Activated CD4-positive, alpha-beta memory T cell treated with anti-CD3 and anti-CD28 coated beads for 36 hours (primary cell): ENCODE results near the gene NCAM1. TPM values are rescaled to one million over a fixed set of nuclear protein-coding genes. Genes with fewer than 3 reads are reported as not detected.

Experiments used
- CTCF ChIA-PET: fragments of 350-600 bp; sonication (Branson Sonifier 250); formaldehyde crosslinking; loops from one replicate; lab custom pipeline; 2021; ENCODE audit warnings: antibody characterized with exemption, inconsistent platforms; lab: Charles Lee
- POLR2A ChIA-PET: fragments of 350-600 bp; sonication (Branson Sonifier 250); formaldehyde crosslinking; loops from one replicate; lab custom pipeline; 2021; ENCODE audit warnings: antibody characterized with exemption; lab: Charles Lee
- DNase-seq: peaks from one replicate; pipeline ENCODE4 v3.0.0-alpha.2; 2020
- H3K27ac Mint-ChIP-seq: one replicate; pipeline ENCODE4 v1.8.0; 2021; ENCODE audit warnings: mixed read lengths
- H3K27me3 Mint-ChIP-seq: one replicate; pipeline ENCODE4 v1.8.0; 2021; ENCODE audit warnings: mixed read lengths
- H3K36me3 Mint-ChIP-seq: one replicate; pipeline ENCODE4 v1.8.0; 2021; ENCODE audit warnings: mixed read lengths
- H3K4me1 Mint-ChIP-seq: one replicate; pipeline ENCODE4 v1.8.0; 2021; ENCODE audit warnings: low read depth, mixed read lengths
- H3K4me3 Mint-ChIP-seq: one replicate; pipeline ENCODE4 v1.8.0; 2021; ENCODE audit warnings: mild to moderate bottlenecking, mixed read lengths
- H3K9me3 Mint-ChIP-seq: one replicate; pipeline ENCODE4 v1.8.0; 2021; ENCODE audit warnings: mixed read lengths
- intact Hi-C: fragments of 100-400 bp; cut with micrococcal nuclease; formaldehyde crosslinking; loops from one replicate; pipeline ENCODE4 v1.15.1; 2023
- total RNA-seq, 2 experiments: library from RNA; stranded (reverse); gene quantifications; one replicate each; pipeline ENCODE4 v1.2.3, GENCODE V29; 2021

NCAM1 gene
- total RNA-seq, 2 experiments from 2014 or later, result not detected

- H3K4me3 Mint-ChIP-seq, result no peak overlapping the region
- CTCF ChIA-PET, result interaction anchor here (0.6 to 0.8 kb wide), 2 partner anchors 180 to 522 kb away, joined by 3 read pairs; no protein-coding TSS in a partner anchor
- no peak overlapping the region for H3K27ac Mint-ChIP-seq
- no peak for DNase-seq
- no peaks in the 10 kb centered on the region for H3K4me1 Mint-ChIP-seq
- POLR2A ChIA-PET, result no interaction called here
- no peaks in the 10 kb centered on the region for H3K9me3 Mint-ChIP-seq
- H3K27me3 Mint-ChIP-seq, result peaks cover 4% of the 10 kb centered on the region
- intact Hi-C loops, result no loop called here
- no peaks in the 10 kb centered on the region for H3K36me3 Mint-ChIP-seq
These were observed 148.8 kb downstream of the NCAM1 start for GRCh38 chr11:113110046-113110445.

DNA sequence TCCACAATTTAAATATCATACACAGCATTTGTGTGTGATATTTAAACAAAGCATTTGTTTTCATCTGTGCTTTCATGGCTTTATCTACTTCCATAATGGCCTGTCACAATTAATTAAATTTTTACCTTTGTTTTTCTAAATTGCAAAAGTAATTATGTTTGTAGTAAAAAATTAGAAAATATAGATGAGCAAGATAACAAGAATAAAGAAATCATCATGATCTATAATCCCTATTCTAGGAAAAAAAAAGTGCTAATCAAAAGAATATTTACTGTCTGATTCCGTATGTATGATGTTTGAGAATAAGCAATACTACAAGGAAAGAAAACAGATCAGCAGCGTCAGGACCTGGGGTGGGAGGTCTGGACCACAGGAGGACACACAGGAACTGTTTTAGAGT lies 149.9 kb downstream of the NCAM1 start:
- Mint-ChIP-seq H3K27me3 (peaks cover 2% of the 10 kb centered on the region), H3K4me3 (no peak overlapping the region), H3K36me3 (no peaks in the 10 kb centered on the region), H3K27ac (no peak overlapping the region), H3K4me1 (no peaks in the 10 kb centered on the region), H3K9me3 (no peaks in the 10 kb centered on the region)
- ChIA-PET CTCF (interaction anchor here (1.5 kb wide), 1 partner anchor 13 kb away, joined by 3 read pairs; no protein-coding TSS in a partner anchor), POLR2A (no interaction called here)
- no peak for DNase-seq
- intact Hi-C loops, result no loop called here

DNA sequence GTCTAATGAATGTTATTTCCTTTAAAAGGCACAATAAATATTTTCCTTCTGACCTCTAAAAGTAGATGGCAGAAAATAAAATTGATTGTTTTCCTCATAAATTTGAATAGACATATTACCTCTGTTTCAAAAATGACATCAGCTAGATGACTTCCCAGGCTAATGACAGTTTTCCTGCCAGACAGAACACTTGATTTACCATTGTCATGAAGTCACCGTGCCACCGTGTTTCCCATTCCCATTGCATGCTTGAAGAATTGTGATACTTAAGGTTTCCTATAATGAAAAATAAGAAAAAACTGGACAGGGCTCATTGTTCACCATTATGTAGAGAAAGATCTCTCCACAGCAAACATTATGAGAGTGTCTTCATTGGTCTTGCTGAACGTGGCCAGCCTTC lies 151.1 kb downstream of the NCAM1 start:
- Mint-ChIP-seq H3K9me3 (no peaks in the 10 kb centered on the region), H3K27ac (no peak overlapping the region), H3K36me3 (no peaks in the 10 kb centered on the region), H3K4me3 (no peak overlapping the region), H3K27me3 (peaks cover 2% of the 10 kb centered on the region), H3K4me1 (no peaks in the 10 kb centered on the region)
- ChIA-PET CTCF (interaction anchor here (0.6 to 1.0 kb wide), 2 partner anchors 57 to 323 kb away, joined by 3 to 4 read pairs; no protein-coding TSS in a partner anchor), POLR2A (no interaction called here)
- intact Hi-C loops, result no loop called here
- no peak for DNase-seq

GRCh38 chr11:113113801-113114704 lies 152.8 kb downstream of the NCAM1 start:
- Mint-ChIP-seq H3K9me3 (no peaks in the 10 kb centered on the region), H3K27me3 (peaks cover 4% of the 10 kb centered on the region), H3K27ac (no peak overlapping the region), H3K4me1 (no peaks in the 10 kb centered on the region), H3K4me3 (no peak overlapping the region), H3K36me3 (no peaks in the 10 kb centered on the region)
- CTCF ChIA-PET, result interaction anchor here (0.6 to 1.7 kb wide), 2 partner anchors 526 to 835 kb away, joined by 4 to 6 read pairs; no protein-coding TSS in a partner anchor
- POLR2A ChIA-PET, result no interaction called here
- intact Hi-C loops, result no loop called here
- no peak for DNase-seq

- Mint-ChIP-seq H3K27me3 (peaks cover 5% of the 10 kb centered on the region), H3K36me3 (no peaks in the 10 kb centered on the region), H3K9me3 (no peaks in the 10 kb centered on the region), H3K27ac (no peak overlapping the region), H3K4me3 (no peak overlapping the region), H3K4me1 (no peaks in the 10 kb centered on the region)
- no peak for DNase-seq
- POLR2A ChIA-PET, result no interaction called here
- intact Hi-C loops, result no loop called here
- CTCF ChIA-PET, result interaction anchor here (0.6 to 1.7 kb wide), 3 partner anchors 175 to 835 kb away, joined by 3 to 6 read pairs (median 4); no protein-coding TSS in a partner anchor
These were observed 153.4 kb downstream of the NCAM1 start for GRCh38 chr11:113114705-113115027.

DNA sequence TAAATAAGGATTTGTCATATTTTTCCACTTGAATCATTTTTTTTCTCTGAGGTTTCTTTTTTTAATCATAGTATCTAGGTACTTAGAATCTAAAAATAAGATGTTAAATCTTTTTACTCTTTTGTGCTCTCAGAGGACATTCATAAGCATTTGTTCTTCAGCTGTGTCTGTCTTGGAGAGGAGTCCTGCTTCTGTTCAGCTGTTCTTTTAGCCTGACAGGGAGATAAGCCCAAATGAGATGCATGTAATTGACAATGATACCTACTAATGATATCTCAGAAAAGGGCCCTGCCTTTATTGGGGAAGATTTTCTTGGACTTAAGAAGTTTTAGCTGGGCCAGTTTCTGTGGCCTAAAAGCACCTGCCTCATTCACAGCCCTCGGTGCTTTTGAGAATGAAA lies 156.9 kb downstream of the NCAM1 start:
- no peaks in the 10 kb centered on the region for H3K9me3 Mint-ChIP-seq
- H3K27ac Mint-ChIP-seq, result no peak overlapping the region
- DNase-seq, result no peak
- POLR2A ChIA-PET, result no interaction called here
- intact Hi-C loops, result no loop called here
- no peaks in the 10 kb centered on the region for H3K4me1 Mint-ChIP-seq
- CTCF ChIA-PET, result no interaction called here
- peaks cover 14% of the 10 kb centered on the region for H3K27me3 Mint-ChIP-seq
- H3K36me3 Mint-ChIP-seq, result no peaks in the 10 kb centered on the region
- H3K4me3 Mint-ChIP-seq, result no peak overlapping the region

GRCh38 chr11:113119074-113119473 lies 157.9 kb downstream of the NCAM1 start:
- Mint-ChIP-seq H3K27me3 (peaks cover 12% of the 10 kb centered on the region), H3K9me3 (no peaks in the 10 kb centered on the region), H3K4me1 (no peaks in the 10 kb centered on the region), H3K27ac (no peak overlapping the region), H3K4me3 (no peak overlapping the region), H3K36me3 (no peaks in the 10 kb centered on the region)
- intact Hi-C loops, result no loop called here
- CTCF ChIA-PET, result no interaction called here
- DNase-seq, result no peak
- POLR2A ChIA-PET, result no interaction called here

GRCh38 chr11:113119966-113120736 lies 158.9 kb downstream of the NCAM1 start:
- H3K4me1 Mint-ChIP-seq, result no peaks in the 10 kb centered on the region
- H3K4me3 Mint-ChIP-seq, result no peak overlapping the region
- H3K36me3 Mint-ChIP-seq, result no peaks in the 10 kb centered on the region
- peaks cover 14% of the 10 kb centered on the region for H3K27me3 Mint-ChIP-seq
- CTCF ChIA-PET, result no interaction called here
- POLR2A ChIA-PET, result no interaction called here
- intact Hi-C loops, result no loop called here
- no peaks in the 10 kb centered on the region for H3K9me3 Mint-ChIP-seq
- H3K27ac Mint-ChIP-seq, result no peak overlapping the region
- no peak for DNase-seq

- intact Hi-C loops, result no loop called here
- POLR2A ChIA-PET, result no interaction called here
- Mint-ChIP-seq H3K4me3 (no peak overlapping the region), H3K36me3 (no peaks in the 10 kb centered on the region), H3K27me3 (peaks cover 14% of the 10 kb centered on the region), H3K27ac (no peak overlapping the region), H3K4me1 (no peaks in the 10 kb centered on the region), H3K9me3 (no peaks in the 10 kb centered on the region)
- DNase-seq, result no peak
- CTCF ChIA-PET, result no interaction called here
These were observed 160.5 kb downstream of the NCAM1 start for GRCh38 chr11:113121746-113122145.

GRCh38 chr11:113124006-113124405 lies 162.8 kb downstream of the NCAM1 start:
- H3K27me3 Mint-ChIP-seq, result peaks cover 13% of the 10 kb centered on the region
- H3K4me3 Mint-ChIP-seq, result no peak overlapping the region
- intact Hi-C loops, result no loop called here
- CTCF ChIA-PET, result interaction anchor here (0.9 kb wide), 1 partner anchor 13 kb away, joined by 3 read pairs; no protein-coding TSS in a partner anchor
- H3K27ac Mint-ChIP-seq, result no peak overlapping the region
- POLR2A ChIA-PET, result no interaction called here
- no peaks in the 10 kb centered on the region for H3K36me3 Mint-ChIP-seq
- no peaks in the 10 kb centered on the region for H3K4me1 Mint-ChIP-seq
- DNase-seq, result no peak
- H3K9me3 Mint-ChIP-seq, result no peaks in the 10 kb centered on the region

GRCh38 chr11:113124578-113124977 lies 163.4 kb downstream of the NCAM1 start:
- ChIA-PET POLR2A (no interaction called here), CTCF (no interaction called here)
- H3K9me3 Mint-ChIP-seq, result no peaks in the 10 kb centered on the region
- peaks cover 11% of the 10 kb centered on the region for H3K27me3 Mint-ChIP-seq
- no peak overlapping the region for H3K27ac Mint-ChIP-seq
- H3K4me3 Mint-ChIP-seq, result no peak overlapping the region
- H3K4me1 Mint-ChIP-seq, result no peaks in the 10 kb centered on the region
- DNase-seq, result no peak
- no peaks in the 10 kb centered on the region for H3K36me3 Mint-ChIP-seq
- intact Hi-C loops, result no loop called here

DNA sequence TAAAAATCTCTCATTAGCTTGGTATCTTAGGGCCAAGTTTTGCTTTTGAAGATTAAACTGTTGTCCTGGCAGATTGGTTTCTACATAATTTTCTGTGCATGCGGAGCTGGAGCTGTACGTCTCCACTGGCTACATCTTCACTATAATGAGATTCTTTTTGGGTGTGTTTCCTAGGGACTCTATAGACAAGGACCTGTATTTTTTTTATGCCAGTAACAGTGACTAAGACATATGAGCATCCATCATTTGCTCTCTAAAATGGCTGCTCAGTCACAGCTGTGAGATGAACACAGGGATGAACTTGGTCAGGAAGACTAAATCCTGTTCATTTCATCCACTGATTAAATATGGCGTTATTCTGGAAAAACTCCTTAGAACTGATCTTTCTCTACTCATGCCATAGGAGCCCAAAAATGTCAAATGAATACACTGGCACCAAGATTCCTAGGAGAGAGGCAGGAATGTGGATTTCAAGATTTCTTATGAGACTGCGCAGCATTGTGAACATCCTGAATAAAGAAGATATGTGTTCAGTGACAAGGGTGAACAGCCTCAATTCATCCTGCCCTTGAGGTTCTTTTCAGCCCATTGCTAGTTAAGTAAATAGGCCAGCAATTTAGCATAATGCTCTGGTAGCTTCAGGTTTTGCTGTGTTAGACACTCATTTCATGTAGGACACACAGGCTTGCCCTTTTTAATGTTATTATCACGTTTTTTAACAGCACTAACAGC lies 168.2 kb downstream of the NCAM1 start:
- Mint-ChIP-seq H3K27me3 (peaks cover 2% of the 10 kb centered on the region), H3K4me3 (no peak overlapping the region), H3K9me3 (peaks cover 3% of the 10 kb centered on the region), H3K4me1 (no peaks in the 10 kb centered on the region), H3K36me3 (no peaks in the 10 kb centered on the region), H3K27ac (no peak overlapping the region)
- intact Hi-C loops, result no loop called here
- CTCF ChIA-PET, result no interaction called here
- POLR2A ChIA-PET, result interaction anchor here (0.5 kb wide), 1 partner anchor 10 kb away, joined by 4 read pairs; no protein-coding TSS in a partner anchor
- no peak for DNase-seq
